Measurements from ENCODE around the gene TTLL4. TPM values are rescaled to one million over a fixed set of nuclear protein-coding genes. Genes with fewer than 3 reads are reported as not detected.

Gene TTLL4
- total RNA-seq, 1 donor from 2014 or later, result 39.8 TPM

DNA sequence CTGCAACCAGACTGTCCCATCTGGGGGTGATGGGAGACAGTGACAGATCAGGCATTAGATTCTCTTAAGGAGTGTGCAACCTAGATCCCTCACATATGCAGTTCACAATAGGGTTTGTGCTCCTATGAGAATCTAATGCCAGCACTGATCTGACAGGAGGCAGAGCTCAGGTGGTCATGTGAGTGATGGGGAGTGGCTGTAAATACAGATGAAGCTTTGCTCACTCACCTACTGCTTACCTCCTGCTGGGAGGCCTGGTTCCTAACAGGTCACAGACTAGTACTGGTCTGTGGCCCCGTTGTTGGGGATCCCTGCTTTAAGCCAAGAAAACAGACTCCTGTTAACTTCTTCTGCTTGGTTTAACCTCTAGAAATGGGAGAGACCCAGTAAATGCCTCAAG lies 74.5 kb downstream of the TTLL4 start:
- Mint-ChIP-seq H3K27ac (no peak overlapping the region), H3K4me3 (no peak overlapping the region), H3K4me1 (peaks cover 8% of the 10 kb centered on the region), H3K36me3 (peaks cover 4% of the 10 kb centered on the region), H3K27me3 (ENCODE audit: insufficient read depth, low read depth) (peaks cover 16% of the 10 kb centered on the region), H3K9me3 (no peaks in the 10 kb centered on the region)
- H3K27ac ChIP-seq, result no peak overlapping the region
- H3K9me3 ChIP-seq (ENCODE audit: low read depth), result no peaks in the 10 kb centered on the region
- H3K4me3 ChIP-seq, result no peak overlapping the region
- peaks cover 59% of the 10 kb centered on the region for H3K27me3 ChIP-seq
- TF ChIP-seq, protein P1, sequence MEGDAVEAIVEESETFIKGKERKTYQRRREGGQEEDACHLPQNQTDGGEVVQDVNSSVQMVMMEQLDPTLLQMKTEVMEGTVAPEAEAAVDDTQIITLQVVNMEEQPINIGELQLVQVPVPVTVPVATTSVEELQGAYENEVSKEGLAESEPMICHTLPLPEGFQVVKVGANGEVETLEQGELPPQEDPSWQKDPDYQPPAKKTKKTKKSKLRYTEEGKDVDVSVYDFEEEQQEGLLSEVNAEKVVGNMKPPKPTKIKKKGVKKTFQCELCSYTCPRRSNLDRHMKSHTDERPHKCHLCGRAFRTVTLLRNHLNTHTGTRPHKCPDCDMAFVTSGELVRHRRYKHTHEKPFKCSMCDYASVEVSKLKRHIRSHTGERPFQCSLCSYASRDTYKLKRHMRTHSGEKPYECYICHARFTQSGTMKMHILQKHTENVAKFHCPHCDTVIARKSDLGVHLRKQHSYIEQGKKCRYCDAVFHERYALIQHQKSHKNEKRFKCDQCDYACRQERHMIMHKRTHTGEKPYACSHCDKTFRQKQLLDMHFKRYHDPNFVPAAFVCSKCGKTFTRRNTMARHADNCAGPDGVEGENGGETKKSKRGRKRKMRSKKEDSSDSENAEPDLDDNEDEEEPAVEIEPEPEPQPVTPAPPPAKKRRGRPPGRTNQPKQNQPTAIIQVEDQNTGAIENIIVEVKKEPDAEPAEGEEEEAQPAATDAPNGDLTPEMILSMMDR (IDR thresholded peaks at IDR 0.05), result no peak
- no peak for TF ChIP-seq EZH2 (IDR thresholded peaks at IDR 0.05)
- no peak for DNase-seq (ENCODE audit: low spot score)
- no peak overlapping the region for H3K4me2 ChIP-seq
- no peaks in the 10 kb centered on the region for H3K36me3 ChIP-seq
- no peak overlapping the region for H2AFZ ChIP-seq (replicated peaks)
- H3F3A ChIP-seq (ENCODE audit: low read depth), result peaks cover 10% of the 10 kb centered on the region
- no peak overlapping the region for H3K9ac ChIP-seq
- peaks cover 12% of the 10 kb centered on the region for H3K4me1 ChIP-seq
- H3K79me2 ChIP-seq (ENCODE audit: low read depth), result no peaks in the 10 kb centered on the region
- peaks cover 15% of the 10 kb centered on the region for H4K20me1 ChIP-seq (ENCODE audit: low read depth)

DNA sequence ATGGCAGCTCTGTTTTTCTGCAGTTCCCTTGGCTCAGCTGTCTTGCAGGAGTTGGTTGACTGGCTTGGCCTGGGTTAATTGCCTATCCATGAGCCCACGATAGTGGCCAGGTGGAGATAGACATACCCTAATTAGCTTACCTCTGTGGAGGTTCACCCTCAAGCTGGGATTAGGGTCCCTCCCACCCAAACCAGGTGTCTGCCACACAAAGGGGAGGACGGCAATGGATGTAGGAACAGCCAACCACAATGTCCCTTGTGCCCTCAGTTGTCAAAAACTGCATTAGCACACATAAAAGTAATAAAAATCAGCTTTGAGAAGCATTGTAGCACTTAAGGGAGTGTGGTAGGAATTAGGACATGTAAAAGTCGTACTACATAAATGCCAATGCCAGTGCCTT lies 75.5 kb downstream of the TTLL4 start:
- no peak for DNase-seq (ENCODE audit: low spot score)
- H3K36me3 ChIP-seq, result no peaks in the 10 kb centered on the region
- Mint-ChIP-seq H3K27me3 (ENCODE audit: insufficient read depth, low read depth) (peaks cover 16% of the 10 kb centered on the region), H3K4me1 (peaks cover 3% of the 10 kb centered on the region), H3K4me3 (no peak overlapping the region), H3K27ac (no peak overlapping the region), H3K36me3 (peaks cover 4% of the 10 kb centered on the region), H3K9me3 (no peaks in the 10 kb centered on the region)
- peaks cover 11% of the 10 kb centered on the region for H3K4me1 ChIP-seq
- TF ChIP-seq EZH2phosphoT487 (IDR thresholded peaks at IDR 0.05) (no peak), EZH2 (IDR thresholded peaks at IDR 0.05) (no peak)
- TF ChIP-seq, protein P1 (IDR thresholded peaks at IDR 0.05), result no peak
- H3K4me3 ChIP-seq, result no peak overlapping the region
- H3K27ac ChIP-seq, result no peak overlapping the region
- peaks cover 11% of the 10 kb centered on the region for H4K20me1 ChIP-seq (ENCODE audit: low read depth)
- no peak overlapping the region for H2AFZ ChIP-seq (replicated peaks)
- H3K79me2 ChIP-seq (ENCODE audit: low read depth), result no peaks in the 10 kb centered on the region
- peaks cover 49% of the 10 kb centered on the region for H3K27me3 ChIP-seq
- peaks cover 1% of the 10 kb centered on the region for H3F3A ChIP-seq (ENCODE audit: low read depth)
- no peak overlapping the region for H3K9ac ChIP-seq
- no peaks in the 10 kb centered on the region for H3K9me3 ChIP-seq (ENCODE audit: low read depth)
- H3K4me2 ChIP-seq, result no peak overlapping the region

DNA sequence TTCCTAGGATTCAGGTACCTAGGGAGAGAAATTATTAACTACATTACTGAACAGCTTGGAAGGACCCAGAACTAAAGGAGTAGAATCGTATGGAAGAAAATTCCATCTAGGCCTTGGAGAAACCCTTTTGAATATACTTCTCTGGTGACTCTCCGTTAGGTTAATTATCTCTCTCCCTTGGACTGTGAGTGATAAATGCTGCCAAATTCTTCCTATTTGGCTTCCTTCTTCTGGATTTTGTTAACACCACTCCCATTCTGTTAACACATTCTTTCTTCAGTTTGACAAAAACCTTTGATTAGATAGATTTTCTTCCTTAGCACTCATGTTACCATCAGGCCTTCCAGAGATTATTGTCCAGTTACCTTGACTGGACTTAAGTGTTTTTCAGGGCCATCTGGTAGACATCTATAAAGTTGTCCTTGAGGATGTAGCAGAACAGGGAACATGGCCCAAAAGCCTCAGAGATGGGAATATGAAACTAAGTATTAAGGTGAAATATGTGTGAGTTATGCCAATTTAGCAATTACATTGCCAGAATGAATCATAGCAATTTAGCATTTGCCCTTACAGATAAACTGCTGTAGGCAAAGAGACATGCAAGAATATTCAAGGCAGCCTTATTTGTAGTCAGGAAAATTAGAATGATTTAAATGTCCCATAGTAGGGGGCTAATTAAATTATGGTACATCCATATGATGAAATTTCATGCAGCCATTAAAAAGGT lies 78.1 kb downstream of the TTLL4 start:
- Histone ChIP-seq H2AFZ (replicated peaks) (no peak overlapping the region), H3K4me3 (no peak overlapping the region), H3K36me3 (no peaks in the 10 kb centered on the region), H3K27ac (no peak overlapping the region), H3K9me3 (ENCODE audit: low read depth) (no peaks in the 10 kb centered on the region), H3K79me2 (ENCODE audit: low read depth) (no peaks in the 10 kb centered on the region), H3K27me3 (peaks cover 23% of the 10 kb centered on the region), H3F3A (ENCODE audit: low read depth) (no peaks in the 10 kb centered on the region), H3K9ac (no peak overlapping the region), H4K20me1 (ENCODE audit: low read depth) (no peaks in the 10 kb centered on the region), H3K4me1 (no peaks in the 10 kb centered on the region), H3K4me2 (no peak overlapping the region)
- DNase-seq (ENCODE audit: low spot score), result no peak
- H3K4me1 Mint-ChIP-seq, result no peaks in the 10 kb centered on the region
- no peak overlapping the region for H3K4me3 Mint-ChIP-seq
- no peaks in the 10 kb centered on the region for H3K9me3 Mint-ChIP-seq
- H3K27ac Mint-ChIP-seq, result no peak overlapping the region
- peaks cover 6% of the 10 kb centered on the region for H3K27me3 Mint-ChIP-seq (ENCODE audit: insufficient read depth, low read depth)
- H3K36me3 Mint-ChIP-seq, result no peaks in the 10 kb centered on the region
- TF ChIP-seq EZH2phosphoT487 (IDR thresholded peaks at IDR 0.05), result no peak

DNA sequence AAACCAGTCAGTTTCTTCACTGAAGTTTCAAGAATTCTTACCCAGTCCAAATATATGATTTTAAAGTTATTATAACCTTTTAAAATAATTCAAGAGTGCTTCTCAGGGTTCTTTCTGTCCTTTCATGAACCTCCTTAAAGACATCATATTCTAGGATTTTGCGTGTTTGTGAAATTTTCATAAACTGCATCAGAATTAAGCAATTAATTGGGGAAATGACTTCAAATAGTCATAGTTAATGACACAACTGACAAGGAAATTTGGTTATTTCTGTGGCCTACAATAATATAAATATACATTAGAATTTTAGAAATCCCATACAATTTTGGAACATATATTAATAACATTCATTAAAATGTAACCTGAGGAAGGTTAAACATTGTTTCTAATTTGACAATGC lies 81.8 kb downstream of the TTLL4 start:
- TF ChIP-seq EZH2phosphoT487 (IDR thresholded peaks at IDR 0.05) (no peak), EZH2 (IDR thresholded peaks at IDR 0.05) (no peak)
- TF ChIP-seq, protein P1 (IDR thresholded peaks at IDR 0.05), result no peak
- no peaks in the 10 kb centered on the region for H3K4me1 ChIP-seq
- no peak overlapping the region for H3K27ac ChIP-seq
- H3K27ac Mint-ChIP-seq, result no peak overlapping the region
- no peaks in the 10 kb centered on the region for H3K9me3 Mint-ChIP-seq
- no peaks in the 10 kb centered on the region for H4K20me1 ChIP-seq (ENCODE audit: low read depth)
- no peak overlapping the region for H3K4me3 ChIP-seq
- DNase-seq (ENCODE audit: low spot score), result no peak
- no peaks in the 10 kb centered on the region for H3K4me1 Mint-ChIP-seq
- no peak overlapping the region for H3K4me3 Mint-ChIP-seq
- H3K27me3 ChIP-seq, result no peaks in the 10 kb centered on the region
- H3K79me2 ChIP-seq (ENCODE audit: low read depth), result no peaks in the 10 kb centered on the region
- no peak overlapping the region for H3K4me2 ChIP-seq
- H3K27me3 Mint-ChIP-seq (ENCODE audit: insufficient read depth, low read depth), result peaks cover 2% of the 10 kb centered on the region
- H3K9ac ChIP-seq, result no peak overlapping the region
- H3K9me3 ChIP-seq (ENCODE audit: low read depth), result no peaks in the 10 kb centered on the region
- no peaks in the 10 kb centered on the region for H3F3A ChIP-seq (ENCODE audit: low read depth)
- H3K36me3 Mint-ChIP-seq, result no peaks in the 10 kb centered on the region
- no peaks in the 10 kb centered on the region for H3K36me3 ChIP-seq
- H2AFZ ChIP-seq (replicated peaks), result no peak overlapping the region
